Endothelial cell of umbilical vein (primary cell): ENCODE data around the gene PPP1R16B. TPM values are rescaled to one million over a fixed set of nuclear protein-coding genes. Genes with fewer than 3 reads are reported as not detected.

Experiments
- BruUV-seq: library from RNA; stranded (reverse); fragments of 400-500 nt; replicated peaks from 2 replicates; lab custom pipeline; 2021; lab: Mats Ljungman, UMichigan
- CTCF ChIA-PET: fragments of 300-600, 350-600 bp; sonication (Branson Sonifier 250); formaldehyde crosslinking; loops from one replicate; lab custom pipeline; 2021; ENCODE audit warnings: antibody characterized with exemption, inconsistent platforms; lab: Charles Lee
- POLR2A ChIA-PET: fragments of 300-600, 350-600 bp; sonication (Branson Sonifier 250); formaldehyde crosslinking; loops from one replicate; lab custom pipeline; 2021; ENCODE audit warnings: antibody characterized with exemption, inconsistent platforms; lab: Charles Lee
- DNase-seq: peaks from one replicate; pipeline ENCODE4 v3.0.0-alpha.2; 2011; ENCODE audit warnings: low read depth, low spot score
- FAIRE-seq: peaks from 2 replicates; lab custom pipeline; 2011; peaks lifted over from hg19 to GRCh38; lab: Jason Lieb, UNC
- H2AFZ ChIP-seq: 2 replicates; pipeline ENCODE4 v1.6.0; 2012; ENCODE audit warnings: low read depth, low read length, control low read depth, inconsistent platforms
- H3K27ac ChIP-seq: 2 replicates; pipeline ENCODE4 v1.5.1; 2011; ENCODE audit warnings: low read depth, mild to moderate bottlenecking, control low read depth, low read length, moderate library complexity; ENCODE audit not compliant: insufficient read depth
- H3K27me3 ChIP-seq, 2 experiments: 2 replicates each; pipeline versions ENCODE4 v1.6.0 to v1.6.1; 2011; ENCODE audit warnings: low read length in 2 of 2, mixed read lengths in 1 of 2; ENCODE audit not compliant: control insufficient read depth in 2 of 2, insufficient read depth in 2 of 2
- H3K36me3 ChIP-seq, 2 experiments: 2 replicates in 1 of 2; 3 replicates in 1 of 2; pipeline ENCODE4 v1.5.1; 2011; ENCODE audit warnings: low read length in 2 of 2, mild to moderate bottlenecking in 1 of 2, moderate library complexity in 1 of 2; ENCODE audit not compliant: control insufficient read depth in 2 of 2, insufficient read depth in 2 of 2; ENCODE audit errors: extremely low read depth in 1 of 2
- H3K4me1 ChIP-seq: 3 replicates; pipeline ENCODE4 v1.5.1; 2011; ENCODE audit warnings: mild to moderate bottlenecking, low read length; ENCODE audit not compliant: control insufficient read depth, insufficient read depth; ENCODE audit errors: extremely low read depth
- H3K4me2 ChIP-seq: 2 replicates; pipeline ENCODE4 v1.6.1; 2011; ENCODE audit warnings: low read length, control low read depth, mixed read lengths; ENCODE audit not compliant: insufficient read depth
- H3K4me3 ChIP-seq, 3 experiments: fragments of 200-600 bp in 1 of 3; sonication (generic), shearing (Covaris generic) in 1 of 3; replicated peaks in 1 of 3; 2 replicates each; pipeline ENCODE4 v1.5.1; 2011 to 2016; ENCODE audit warnings: control low read depth in 3 of 3, low read length in 3 of 3, mild to moderate bottlenecking in 2 of 3, inconsistent platforms in 1 of 3, low read depth in 1 of 3, moderate library complexity in 1 of 3; ENCODE audit not compliant: insufficient read depth in 1 of 3
- H3K79me2 ChIP-seq: 2 replicates; pipeline ENCODE4 v1.6.0; 2012; ENCODE audit warnings: low read length, inconsistent platforms; ENCODE audit not compliant: control insufficient read depth, insufficient read depth
- H3K9ac ChIP-seq: replicated peaks from 2 replicates; pipeline ENCODE3; 2011; ENCODE audit warnings: low read length, control low read depth; ENCODE audit not compliant: insufficient read depth; ENCODE audit errors: extremely low read depth
- H3K9me1 ChIP-seq: replicated peaks from 3 replicates; pipeline ENCODE4 v1.6.0; 2011; ENCODE audit warnings: mild to moderate bottlenecking, low read length; ENCODE audit not compliant: control insufficient read depth, insufficient read depth; ENCODE audit errors: extremely low read depth
- H3K9me3 ChIP-seq: replicated peaks from 2 replicates; pipeline ENCODE4 v1.5.1; 2012; ENCODE audit warnings: low read length, inconsistent platforms; ENCODE audit not compliant: control insufficient read depth, insufficient read depth
- H4K20me1 ChIP-seq: replicated peaks from 2 replicates; pipeline ENCODE3; 2011; ENCODE audit warnings: mild to moderate bottlenecking, low read length; ENCODE audit not compliant: control insufficient read depth, insufficient read depth; ENCODE audit errors: extremely low read depth
- CTCF ChIP-seq, 2 donors: IDR thresholded peaks; 1 replicate in 1 of 2; 2 replicates in 1 of 2; pipeline ENCODE4 v1.5.1; 2011; ENCODE audit warnings: low read length in 2 of 2, mild to moderate bottlenecking in 2 of 2, moderate library complexity in 2 of 2, control low read depth in 1 of 2, inconsistent platforms in 1 of 2, low read depth in 1 of 2; ENCODE audit not compliant: insufficient read depth in 1 of 2; ENCODE audit errors: extremely low read depth in 1 of 2
- EZH2 ChIP-seq: IDR thresholded peaks from 2 replicates; pipeline ENCODE4 v1.6.1; 2012; ENCODE audit warnings: borderline replicate concordance, low read depth, mild to moderate bottlenecking, moderate library complexity, low read length, inconsistent platforms; ENCODE audit not compliant: severe bottlenecking
- FOS ChIP-seq: IDR thresholded peaks from 2 replicates; pipeline ENCODE4 v1.6.1; 2011; ENCODE audit warnings: mild to moderate bottlenecking, low read length, moderate library complexity, borderline replicate concordance; ENCODE audit not compliant: insufficient read depth
- GATA2 ChIP-seq: IDR thresholded peaks from 2 replicates; pipeline ENCODE4 v1.7.0; 2011; ENCODE audit warnings: low read depth, mild to moderate bottlenecking, moderate library complexity, mixed read lengths, low read length; ENCODE audit not compliant: insufficient read length, insufficient read depth
- JUN ChIP-seq: IDR thresholded peaks from 2 replicates; pipeline ENCODE4 v1.6.1; 2011; ENCODE audit warnings: borderline replicate concordance, low read depth; ENCODE audit not compliant: insufficient read length, insufficient read depth
- MAX ChIP-seq: IDR thresholded peaks from 2 replicates; pipeline ENCODE4 v1.6.1; 2011; ENCODE audit not compliant: insufficient read depth, insufficient read length
- MYC ChIP-seq: IDR thresholded peaks from one replicate; pipeline ENCODE4 v1.6.1; 2011; ENCODE audit warnings: mild to moderate bottlenecking, low read depth, low read length
- POLR2A ChIP-seq: IDR thresholded peaks from 2 replicates; pipeline ENCODE4 v1.6.1; 2012; ENCODE audit warnings: low read depth, mild to moderate bottlenecking, control low read depth, low read length
- POLR2AphosphoS5 ChIP-seq: IDR thresholded peaks from 2 replicates; pipeline ENCODE4 v1.6.1; 2012; ENCODE audit warnings: low read depth, mild to moderate bottlenecking, control low read depth, low read length, moderate library complexity; ENCODE audit not compliant: insufficient read depth
- dilution Hi-C: fragments of 300-500 bp; cut with MboI; formaldehyde crosslinking; loops from one replicate; pipeline ENCODE4 v1.15.0; 2019; ENCODE audit warnings: low sequenced_read_pairs; ENCODE audit not compliant: extremely low pct_ligation_motif_present
- intact Hi-C: fragments of 100-400 bp; cut with micrococcal nuclease; formaldehyde crosslinking; loops from one replicate; pipeline ENCODE4 v1.10.0; 2022
- polyA plus RNA-seq, 4 experiments: library from polyadenylated mRNA; depleted of rRNA in 3 of 4; stranded (reverse) in 3 of 4; unstranded in 1 of 4; fragments of >200 nt; gene quantifications; 2 replicates each; pipeline versions ENCODE4 v1.2.1 to v1.2.3, GENCODE V29; 2011 to 2012; ENCODE audit warnings: missing spikeins in 1 of 4
- total RNA-seq: library from RNA; stranded (reverse); gene quantifications from 2 replicates; pipeline ENCODE4 v1.2.3, GENCODE V29; 2021

The PPP1R16B gene
- total and polyA plus RNA-seq, 2 donors (not counting 3 experiments of a cell fraction or from before 2014, with no cell fraction given), result 34.7 to 68.1 TPM

- H3K36me3 ChIP-seq, result peaks cover 2 to 20% of the 10 kb centered on the region in 2 experiments
- peaks cover 23% of the 10 kb centered on the region for H3K4me1 ChIP-seq
- no peak overlapping the region for H3K4me3 ChIP-seq
- BruUV-seq, result no TSS peak
- no peak overlapping the region for H2AFZ ChIP-seq
- intact Hi-C loops (no loop called here), dilution Hi-C loops (no loop called here)
- POLR2A ChIA-PET, result no interaction called here
- DNase-seq (no peak), FAIRE-seq (no peak)
- no peak overlapping the region for H3K9ac ChIP-seq
- no peaks in the 10 kb centered on the region for H3K79me2 ChIP-seq
- H3K27ac ChIP-seq, result no peak overlapping the region
- H4K20me1 ChIP-seq, result peaks cover 4% of the 10 kb centered on the region
- CTCF ChIA-PET, result interaction anchor here (1.2 kb wide), 1 partner anchor 59 kb away, joined by 5 read pairs; no protein-coding TSS in a partner anchor
- no peak overlapping the region for H3K4me2 ChIP-seq
- TF ChIP-seq GATA2 (no peak), POLR2AphosphoS5 (no peak), JUN (no peak), EZH2 (no peak), FOS (no peak), CTCF (IDR thresholded peaks at IDR 0.05; ENCODE audit: extremely low read depth in 1 of 2, insufficient read depth in 1 of 2, low read depth in 1 of 2, low read length in 2 of 2) (no peak), MAX (no peak), MYC (no peak), POLR2A (no peak)
- no peaks in the 10 kb centered on the region for H3K9me3 ChIP-seq
- H3K9me1 ChIP-seq, result no peaks in the 10 kb centered on the region
- no peaks in the 10 kb centered on the region for H3K27me3 ChIP-seq
Observed at GRCh38 chr20:38833857-38834164, 28.3 kb downstream of the PPP1R16B start.
